ENCODE data around the gene CPPED1. TPM values are rescaled to one million over a fixed set of nuclear protein-coding genes. Genes with fewer than 3 reads are reported as not detected.

Gene CPPED1
- total RNA-seq, 4 donors from 2014 or later: 7.3 to 24.5 (median 11.8) TPM

GRCh38 chr16:12764813-12765488 lies 38.7 kb downstream of the CPPED1 start:
- H3K27me3 ChIP-seq: no peaks in the 10 kb centered on the region
- no peaks in the 10 kb centered on the region for H3K4me1 ChIP-seq
- H3K9me3 ChIP-seq: no peaks in the 10 kb centered on the region
- TF ChIP-seq, protein P1, sequence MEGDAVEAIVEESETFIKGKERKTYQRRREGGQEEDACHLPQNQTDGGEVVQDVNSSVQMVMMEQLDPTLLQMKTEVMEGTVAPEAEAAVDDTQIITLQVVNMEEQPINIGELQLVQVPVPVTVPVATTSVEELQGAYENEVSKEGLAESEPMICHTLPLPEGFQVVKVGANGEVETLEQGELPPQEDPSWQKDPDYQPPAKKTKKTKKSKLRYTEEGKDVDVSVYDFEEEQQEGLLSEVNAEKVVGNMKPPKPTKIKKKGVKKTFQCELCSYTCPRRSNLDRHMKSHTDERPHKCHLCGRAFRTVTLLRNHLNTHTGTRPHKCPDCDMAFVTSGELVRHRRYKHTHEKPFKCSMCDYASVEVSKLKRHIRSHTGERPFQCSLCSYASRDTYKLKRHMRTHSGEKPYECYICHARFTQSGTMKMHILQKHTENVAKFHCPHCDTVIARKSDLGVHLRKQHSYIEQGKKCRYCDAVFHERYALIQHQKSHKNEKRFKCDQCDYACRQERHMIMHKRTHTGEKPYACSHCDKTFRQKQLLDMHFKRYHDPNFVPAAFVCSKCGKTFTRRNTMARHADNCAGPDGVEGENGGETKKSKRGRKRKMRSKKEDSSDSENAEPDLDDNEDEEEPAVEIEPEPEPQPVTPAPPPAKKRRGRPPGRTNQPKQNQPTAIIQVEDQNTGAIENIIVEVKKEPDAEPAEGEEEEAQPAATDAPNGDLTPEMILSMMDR (IDR thresholded peaks at IDR 0.05): no peak
- TF ChIP-seq POLR2AphosphoS5 (IDR thresholded peaks at IDR 0.05) (no peak), EP300 (IDR thresholded peaks at IDR 0.05) (no peak), POLR2A (IDR thresholded peaks at IDR 0.05) (no peak)
- no peaks in the 10 kb centered on the region for H3K36me3 ChIP-seq
- H3K27ac ChIP-seq: no peak overlapping the region
- 71 to 83% methylated on average over 2 to 6 of the region's 6 CpGs for WGBS, 2 donors (ENCODE audit: low coverage in 1 of 2)
- no peak for ATAC-seq
- H3K4me3 ChIP-seq: no peak overlapping the region

GRCh38 chr16:12763517-12763916 lies 40.2 kb downstream of the CPPED1 start:
- TF ChIP-seq POLR2A (IDR thresholded peaks at IDR 0.05) (no peak), EP300 (IDR thresholded peaks at IDR 0.05) (no peak), POLR2AphosphoS5 (IDR thresholded peaks at IDR 0.05) (no peak)
- TF ChIP-seq, protein P1 (IDR thresholded peaks at IDR 0.05): no peak
- Histone ChIP-seq H3K27me3 (no peaks in the 10 kb centered on the region), H3K36me3 (no peaks in the 10 kb centered on the region), H3K4me1 (peaks cover 0 to 3% (median under 1%) of the 10 kb centered on the region in 3 donors), H3K9me3 (no peaks in the 10 kb centered on the region), H3K27ac (no peak overlapping the region), H3K4me3 (no peak overlapping the region)
- WGBS, 2 donors (ENCODE audit: low coverage in 1 of 2): 92 to 100% methylated on average over 1 to 3 of the region's 3 CpGs
- ATAC-seq: no peak

DNA sequence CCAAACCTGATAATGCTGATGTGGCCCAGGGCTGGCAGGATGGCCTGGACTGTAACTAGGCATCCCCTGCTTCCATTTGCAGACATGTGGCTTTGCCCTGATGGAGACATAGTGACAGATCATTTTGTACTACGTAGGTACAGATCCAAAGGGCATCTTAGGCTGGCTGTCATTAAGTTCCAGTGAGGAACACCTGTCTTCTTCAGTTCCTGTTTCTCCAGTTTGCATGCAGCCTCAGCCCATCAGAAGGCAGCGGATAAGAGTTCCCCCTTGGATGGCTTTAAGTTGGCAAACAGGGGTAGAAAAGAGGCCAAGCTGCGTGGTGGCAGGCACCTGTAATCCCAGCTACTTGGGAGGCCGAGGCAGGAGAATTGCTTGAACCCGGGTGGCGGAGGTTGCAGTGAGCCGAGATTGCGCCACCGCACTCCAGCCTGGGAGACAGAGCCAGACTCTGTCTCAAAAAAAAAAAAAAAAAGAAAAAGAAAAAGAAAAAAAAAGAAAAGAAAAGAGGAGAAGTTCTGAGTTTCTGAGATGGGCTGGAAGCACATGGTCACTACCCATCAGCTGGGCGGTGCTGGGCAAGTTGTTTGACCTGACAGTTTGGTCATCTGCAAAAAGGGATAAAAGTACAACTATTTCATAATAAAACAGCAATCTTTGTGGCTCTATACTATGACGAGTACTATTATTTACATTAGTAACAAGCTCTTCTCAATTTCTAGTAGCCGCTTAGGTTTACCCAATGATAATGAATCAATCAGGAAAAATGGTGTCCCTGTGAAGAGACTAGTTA lies 42.7 kb downstream of the CPPED1 start:
- no peaks in the 10 kb centered on the region for H3K27me3 ChIP-seq
- H3K36me3 ChIP-seq: no peaks in the 10 kb centered on the region
- H3K9me3 ChIP-seq: no peaks in the 10 kb centered on the region
- ATAC-seq: no peak
- H3K4me3 ChIP-seq: no peak overlapping the region
- 91 to 94% methylated on average over 2 to 8 of the region's 12 CpGs for whole genome bisulfite sequencing, 2 donors (ENCODE audit: low coverage in 1 of 2)
- no peak overlapping the region for H3K27ac ChIP-seq
- peaks cover 0 to 14% (median 2%) of the 10 kb centered on the region in 3 donors for H3K4me1 ChIP-seq
- TF ChIP-seq POLR2AphosphoS5 (IDR thresholded peaks at IDR 0.05) (no peak), EP300 (IDR thresholded peaks at IDR 0.05) (no peak), POLR2A (IDR thresholded peaks at IDR 0.05) (no peak)
- TF ChIP-seq, protein P1 (IDR thresholded peaks at IDR 0.05): no peak

DNA sequence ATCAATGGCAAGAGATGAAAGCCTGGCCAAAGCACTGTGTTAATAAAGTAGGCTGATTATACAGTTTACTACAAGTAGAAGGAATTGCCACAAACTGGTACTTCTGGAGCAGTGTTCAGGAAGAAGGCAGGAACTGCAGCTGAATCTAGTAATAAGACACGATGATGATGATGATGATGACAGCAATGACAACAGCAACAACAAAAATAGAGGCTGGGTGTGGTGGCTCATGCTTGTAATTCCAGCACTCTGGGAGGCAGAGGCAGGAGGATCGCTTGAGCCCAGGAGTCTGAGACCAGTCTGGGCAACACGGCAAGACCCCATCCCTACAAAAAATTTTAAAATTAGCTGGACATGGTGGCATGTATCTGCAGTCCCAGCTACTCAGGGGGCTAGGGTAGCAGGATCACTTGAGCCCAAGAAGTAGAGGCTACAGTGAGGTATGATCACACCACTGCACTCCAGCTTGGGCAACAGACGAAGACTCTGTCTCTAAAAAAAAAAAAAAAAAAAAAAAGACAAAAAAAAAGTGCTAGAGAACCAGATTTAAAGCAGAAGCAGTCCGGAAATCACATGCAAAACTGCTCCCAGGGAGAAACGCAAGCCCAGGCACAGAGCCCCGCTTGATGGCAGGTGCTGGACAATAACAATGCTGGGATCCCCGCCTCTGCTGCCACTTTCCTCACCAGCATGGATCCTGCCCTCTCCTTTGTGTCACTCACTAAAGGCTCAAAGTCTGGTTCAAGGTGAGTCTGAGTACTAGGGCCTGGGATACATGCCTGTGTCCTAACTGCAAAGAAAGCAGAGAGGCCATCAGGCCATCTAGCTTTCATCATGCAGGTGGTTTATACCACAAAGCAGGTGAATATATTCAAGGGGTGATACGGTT lies 44.8 kb downstream of the CPPED1 start:
- no peaks in the 10 kb centered on the region for H3K9me3 ChIP-seq
- 80 to 85% methylated on average over 6 to 7 of the region's 9 CpGs for WGBS, 2 donors (ENCODE audit: low coverage in 1 of 2)
- H3K36me3 ChIP-seq: no peaks in the 10 kb centered on the region
- H3K4me3 ChIP-seq: no peak overlapping the region
- H3K4me1 ChIP-seq: peaks cover 0 to 14% (median 2%) of the 10 kb centered on the region in 3 donors
- peak overlapping the region in 1 of 4 donors; percentile 21 for H3K27ac ChIP-seq
- ATAC-seq: no peak
- no peaks in the 10 kb centered on the region for H3K27me3 ChIP-seq
- no peak for TF ChIP-seq POLR2A (IDR thresholded peaks at IDR 0.05)
- TF ChIP-seq EP300 (IDR thresholded peaks at IDR 0.05): no peak
- no peak for TF ChIP-seq POLR2AphosphoS5 (IDR thresholded peaks at IDR 0.05)
- TF ChIP-seq, protein P1 (IDR thresholded peaks at IDR 0.05): no peak

All from gastroesophageal sphincter (tissue), 4 donors.